GM12872 (cell line): ENCODE data around the gene FAM53B.

Experiments used
- CTCF ChIP-seq: IDR thresholded peaks from 3 replicates; pipeline ENCODE4 v1.5.1; 2011; ENCODE audit warnings: low read depth, mild to moderate bottlenecking, low read length, moderate library complexity; ENCODE audit not compliant: insufficient read depth

The FAM53B gene

GRCh38 chr10:124756156-124756903 lies 12.2 kb upstream of the FAM53B start:
- no peak for TF ChIP-seq CTCF

GRCh38 chr10:124755581-124755980 lies 11.4 kb upstream of the FAM53B start:
- TF ChIP-seq CTCF: no peak

DNA sequence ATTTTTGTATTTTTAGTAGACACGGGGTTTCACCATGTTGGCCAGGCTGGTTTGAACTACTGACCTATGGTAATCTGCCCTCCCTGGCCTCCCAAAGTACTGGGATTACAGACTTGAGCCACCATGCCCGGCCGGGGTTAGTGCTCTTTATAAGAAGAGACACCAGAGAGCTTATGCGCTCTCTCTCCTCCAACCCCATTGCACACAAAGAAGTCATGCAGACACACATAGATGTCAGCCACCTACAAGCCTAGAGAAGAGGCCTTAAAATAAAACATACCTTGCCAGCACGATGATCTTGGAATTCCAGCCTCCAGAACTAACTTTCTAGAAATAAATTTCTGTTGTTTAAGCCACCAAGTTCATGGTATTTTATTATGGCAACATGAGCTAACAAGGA lies 10.0 kb upstream of the FAM53B start:
- TF ChIP-seq CTCF: no peak

DNA sequence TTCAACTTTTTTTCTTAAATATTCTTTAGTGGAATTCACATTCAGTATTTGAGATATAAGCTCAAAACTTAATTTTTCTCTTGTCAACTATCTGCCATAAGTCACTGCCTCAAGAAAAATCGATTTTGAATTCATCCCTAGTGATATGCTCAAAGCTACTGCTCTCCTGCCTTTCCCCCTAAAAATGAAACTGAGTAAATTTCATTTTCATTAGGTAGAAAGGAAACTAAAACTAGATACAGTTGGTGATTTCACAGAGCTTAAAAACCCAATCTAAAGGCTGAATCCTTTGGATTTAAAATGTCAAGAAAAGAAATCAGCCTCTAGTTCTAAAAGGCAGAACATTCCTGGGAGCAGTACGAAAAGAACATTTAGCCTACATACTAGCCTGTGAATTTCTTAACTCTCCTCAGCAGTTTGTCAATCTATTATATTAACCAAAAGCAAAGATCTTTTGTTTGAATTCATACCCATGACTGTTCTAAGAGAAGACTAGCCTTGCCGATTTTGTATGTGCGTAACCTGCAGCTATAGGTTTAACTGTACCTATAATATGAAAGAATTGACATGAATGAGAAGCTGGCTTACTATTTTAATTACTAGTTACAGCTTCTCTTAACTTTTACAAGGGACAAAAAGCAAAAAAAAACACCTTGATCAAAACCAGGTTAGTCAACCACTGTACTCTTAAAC lies 4.9 kb upstream of the FAM53B start:
- no peak for TF ChIP-seq CTCF

GRCh38 chr10:124748166-124748565 lies 4.0 kb upstream of the FAM53B start:
- no peak for TF ChIP-seq CTCF

- no peak for TF ChIP-seq CTCF
Measured at GRCh38 chr10:124747745-124748144, 3.6 kb upstream of the FAM53B start.

- TF ChIP-seq CTCF: no peak
Measured at GRCh38 chr10:124746992-124747391, 2.8 kb upstream of the FAM53B start.
